WTC11 (cell line): ENCODE data around the gene KMT2D. TPM values are rescaled to one million over a fixed set of nuclear protein-coding genes. Genes with fewer than 3 reads are reported as not detected.
A peak's percentile ranks its signal among the peaks of the same experiment; 100 is the strongest.

Experiments
- ATAC-seq: fragments of 200-7000 bp; cut with Tn5 transposase; 2 replicates; pipeline ENCODE4 v1.10.0; 2021; ENCODE audit warnings: mild to moderate bottlenecking, moderate library complexity
- CTCF ChIA-PET: fragments of 300-600 bp; sonication (Branson Sonifier 250); formaldehyde crosslinking; loops from one replicate; lab custom pipeline; 2021; ENCODE audit warnings: antibody characterized with exemption; lab: Charles Lee
- POLR2A ChIA-PET: fragments of 350-600 bp; sonication (Branson Sonifier 250); formaldehyde crosslinking; loops from one replicate; lab custom pipeline; 2021; ENCODE audit warnings: antibody characterized with exemption; lab: Charles Lee
- DNase-seq: peaks from one replicate; pipeline ENCODE4 v3.0.0; 2021; ENCODE audit warnings: low spot score
- H3K27ac Mint-ChIP-seq: 2 replicates; pipeline ENCODE4 v1.8.0; 2021; ENCODE audit warnings: mixed read lengths
- H3K27me3 Mint-ChIP-seq: 2 replicates; pipeline ENCODE4 v1.8.0; 2021; ENCODE audit warnings: low read depth, mild to moderate bottlenecking, moderate library complexity, mixed read lengths
- H3K36me3 Mint-ChIP-seq: 2 replicates; pipeline ENCODE4 v1.8.0; 2021; ENCODE audit warnings: mixed read lengths
- H3K4me1 Mint-ChIP-seq: 2 replicates; pipeline ENCODE4 v1.8.0; 2022; ENCODE audit warnings: mixed read lengths
- H3K4me3 Mint-ChIP-seq: 2 replicates; pipeline ENCODE4 v1.8.0; 2021; ENCODE audit warnings: mild to moderate bottlenecking, moderate library complexity, mixed read lengths
- H3K9me3 Mint-ChIP-seq: 2 replicates; pipeline ENCODE4 v1.8.0; 2021; ENCODE audit warnings: mixed read lengths
- AR ChIP-seq: fragments of 250-450 bp; sonication (Bioruptor Pico); IDR thresholded peaks from 2 replicates; pipeline ENCODE4 v1.9.0; 2021; ENCODE audit warnings: mild to moderate bottlenecking
- ATF2 ChIP-seq: sonication (generic); formaldehyde crosslinking; IDR thresholded peaks from 2 replicates; pipeline ENCODE4 v1.8.1; 2022; ENCODE audit warnings: low read depth, missing genetic modification reagents, borderline replicate concordance
- E2F4 ChIP-seq: sonication (generic); formaldehyde crosslinking; IDR thresholded peaks from 2 replicates; pipeline ENCODE4 v1.8.1; 2022; ENCODE audit warnings: low read depth, mild to moderate bottlenecking, moderate library complexity, missing genetic modification reagents, borderline replicate concordance
- FOXK1 ChIP-seq: sonication (generic); formaldehyde crosslinking; IDR thresholded peaks from 2 replicates; pipeline ENCODE4 v1.8.0; 2022; ENCODE audit warnings: mild to moderate bottlenecking, moderate library complexity, missing genetic modification reagents
- FOXP4 ChIP-seq: sonication (generic); formaldehyde crosslinking; IDR thresholded peaks from 2 replicates; pipeline ENCODE4 v1.8.0; 2022; ENCODE audit warnings: mild to moderate bottlenecking, missing genetic modification reagents
- GABPB1 ChIP-seq: sonication (generic); formaldehyde crosslinking; IDR thresholded peaks from 2 replicates; pipeline ENCODE4 v1.8.1; 2023; ENCODE audit warnings: mild to moderate bottlenecking, missing genetic modification reagents
- GRHL2 ChIP-seq: fragments of 250-450 bp; sonication (Bioruptor Pico); IDR thresholded peaks from 2 replicates; pipeline ENCODE4 v1.8.0; 2022; ENCODE audit warnings: mild to moderate bottlenecking, moderate library complexity; ENCODE audit not compliant: insufficient replicate concordance, severe bottlenecking
- JAZF1 ChIP-seq: fragments of 250-450 bp; sonication (Bioruptor Pico); IDR thresholded peaks from 2 replicates; pipeline ENCODE4 v1.9.0; 2021; ENCODE audit warnings: moderate library complexity, mild to moderate bottlenecking, inconsistent platforms
- KAT7 ChIP-seq: sonication (generic); formaldehyde crosslinking; IDR thresholded peaks from 2 replicates; pipeline ENCODE4 v1.8.1; 2023; ENCODE audit warnings: missing genetic modification reagents, mild to moderate bottlenecking, borderline replicate concordance
- NFE2L1 ChIP-seq: sonication (generic); formaldehyde crosslinking; IDR thresholded peaks from 2 replicates; pipeline ENCODE4 v1.8.1; 2023; ENCODE audit warnings: missing genetic modification reagents
- NR2C2 ChIP-seq: sonication (generic); formaldehyde crosslinking; IDR thresholded peaks from 2 replicates; pipeline ENCODE4 v1.8.0; 2022; ENCODE audit warnings: mild to moderate bottlenecking, missing genetic modification reagents
- RELA ChIP-seq: sonication (generic); formaldehyde crosslinking; IDR thresholded peaks from 2 replicates; pipeline ENCODE4 v1.8.1; 2022; ENCODE audit warnings: missing genetic modification reagents, mild to moderate bottlenecking, borderline replicate concordance
- ZBTB43 ChIP-seq: sonication (generic); formaldehyde crosslinking; IDR thresholded peaks from 2 replicates; pipeline ENCODE4 v1.8.1; 2023; ENCODE audit warnings: mild to moderate bottlenecking, missing genetic modification reagents
- ZNF121 ChIP-seq: sonication (generic); formaldehyde crosslinking; IDR thresholded peaks from 2 replicates; pipeline ENCODE4 v1.8.0; 2023; ENCODE audit warnings: missing genetic modification reagents
- ZNF219 ChIP-seq: sonication (generic); formaldehyde crosslinking; IDR thresholded peaks from 2 replicates; pipeline ENCODE4 v1.8.0; 2023; ENCODE audit warnings: missing genetic modification reagents, mild to moderate bottlenecking, borderline replicate concordance
- ZNF232 ChIP-seq: sonication (generic); formaldehyde crosslinking; IDR thresholded peaks from 2 replicates; pipeline ENCODE4 v1.8.0; 2022; ENCODE audit warnings: mild to moderate bottlenecking, missing genetic modification reagents
- total RNA-seq: library from RNA; stranded (reverse); gene quantifications from 3 replicates; pipeline ENCODE4 v1.2.3, GENCODE V29; 2021

The KMT2D gene
- total RNA-seq, 1 experiment from 2014 or later = 101 TPM

- no peak for TF ChIP-seq AR
- TF ChIP-seq FOXP4 (CRISPR knock-in tag) = no peak
Observed at GRCh38 chr12:49069507-49070346, 9.1 kb upstream of the KMT2D start, which contains the start of gene RHEBL1 (continued).

GRCh38 chr12:49068879-49069506 is 8.4 kb upstream of the KMT2D start:
- ChIA-PET POLR2A (interaction anchor here (1.2 to 1.9 kb wide), 3 partner anchors 23 to 49 kb away, joined by 3 to 6 read pairs (median 5); partner anchors contain the start of gene LMBR1L), CTCF (interaction anchor here (0.6 to 7.8 kb wide), 10 partner anchors 12 to 220 kb away, joined by 3 to 73 read pairs (median 6); no protein-coding TSS in a partner anchor)
- H3K27ac Mint-ChIP-seq = no peak overlapping the region
- peaks cover 20% of the 10 kb centered on the region for H3K27me3 Mint-ChIP-seq
- no peaks in the 10 kb centered on the region for H3K9me3 Mint-ChIP-seq
- H3K4me3 Mint-ChIP-seq = peak overlapping the region; percentile 99
- TF ChIP-seq JAZF1 (CRISPR knock-in tag) = no peak
- TF ChIP-seq RELA (CRISPR knock-in tag) = no peak
- no peak for TF ChIP-seq NFE2L1 (CRISPR knock-in tag)
- TF ChIP-seq FOXP4 (CRISPR knock-in tag) = no peak
- TF ChIP-seq NR2C2 (CRISPR knock-in tag) = no peak
- TF ChIP-seq FOXK1 (CRISPR knock-in tag) = no peak
- no peak for DNase-seq
- no peak for ATAC-seq
- peaks cover 3% of the 10 kb centered on the region; the same call in 1 of the 2 replicates for H3K36me3 Mint-ChIP-seq
- peaks cover 17% of the 10 kb centered on the region for H3K4me1 Mint-ChIP-seq

GRCh38 chr12:49066120-49066519 is 5.5 kb upstream of the KMT2D start:
- no peak for DNase-seq
- no peak overlapping the region for H3K4me3 Mint-ChIP-seq
- POLR2A ChIA-PET = no interaction called here
- H3K27ac Mint-ChIP-seq = no peak overlapping the region
- ATAC-seq = no peak
- H3K4me1 Mint-ChIP-seq = peaks cover 24% of the 10 kb centered on the region
- no peaks in the 10 kb centered on the region for H3K9me3 Mint-ChIP-seq
- H3K27me3 Mint-ChIP-seq = peaks cover 17% of the 10 kb centered on the region
- TF ChIP-seq ZBTB43 (CRISPR knock-in tag) (no peak), KAT7 (CRISPR knock-in tag) (no peak), GABPB1 (no peak), E2F4 (no peak), ZNF232 (no peak), ATF2 (no peak), ZNF219 (CRISPR knock-in tag) (no peak), ZNF121 (CRISPR knock-in tag) (no peak), GRHL2 (CRISPR knock-in tag) (no peak)
- CTCF ChIA-PET = interaction anchor here (3.0 to 7.8 kb wide), 5 partner anchors 22 to 69 kb away, joined by 21 to 73 read pairs (median 44); partner anchors contain the start of gene DHH
- peaks cover 3% of the 10 kb centered on the region; the same call in 1 of the 2 replicates for H3K36me3 Mint-ChIP-seq
